ENCODE data around the gene CACHD1.
A peak's percentile ranks its signal among the peaks of the same experiment; 100 is the strongest.

Gene CACHD1

GRCh38 chr1:64685765-64686341 is 215.9 kb downstream of the CACHD1 start:
- DNase-seq (ENCODE audit: low read depth): no peak
- H3K4me3 ChIP-seq (ENCODE audit: low read depth, low read length): no peak overlapping the region
- TF ChIP-seq CTCF (IDR thresholded peaks at IDR 0.05; ENCODE audit: low read depth, low read length) (no peak), MYC (IDR thresholded peaks at IDR 0.05; ENCODE audit: low read depth, low read length) (no peak), POLR2A (IDR thresholded peaks at IDR 0.05; ENCODE audit: extremely low read depth, insufficient read length) (no peak), MAX (IDR thresholded peaks at IDR 0.05; ENCODE audit: low read depth, low read length) (no peak)

GRCh38 chr1:64686828-64687724 is 217.1 kb downstream of the CACHD1 start:
- TF ChIP-seq CTCF (IDR thresholded peaks at IDR 0.05; ENCODE audit: low read depth, low read length): peak; percentile 72
- peak; percentile 10; the same call in 1 of the 2 replicates for TF ChIP-seq MYC (IDR thresholded peaks at IDR 0.05; ENCODE audit: low read depth, low read length)
- TF ChIP-seq MAX (IDR thresholded peaks at IDR 0.05; ENCODE audit: low read depth, low read length): no peak
- TF ChIP-seq POLR2A (IDR thresholded peaks at IDR 0.05; ENCODE audit: extremely low read depth, insufficient read length): no peak
- no peak overlapping the region for H3K4me3 ChIP-seq (ENCODE audit: low read depth, low read length)
- DNase-seq (ENCODE audit: low read depth): peak; percentile 60

GRCh38 chr1:64687725-64688327 is 217.9 kb downstream of the CACHD1 start:
- TF ChIP-seq MYC (IDR thresholded peaks at IDR 0.05; ENCODE audit: low read depth, low read length) (no peak), MAX (IDR thresholded peaks at IDR 0.05; ENCODE audit: low read depth, low read length) (no peak), POLR2A (IDR thresholded peaks at IDR 0.05; ENCODE audit: extremely low read depth, insufficient read length) (no peak), CTCF (IDR thresholded peaks at IDR 0.05; ENCODE audit: low read depth, low read length) (no peak)

GRCh38 chr1:64691626-64692025 is 221.7 kb downstream of the CACHD1 start:
- no peak for TF ChIP-seq CTCF (IDR thresholded peaks at IDR 0.05; ENCODE audit: low read depth, low read length)
- no peak for TF ChIP-seq MAX (IDR thresholded peaks at IDR 0.05; ENCODE audit: low read depth, low read length)
- no peak for DNase-seq (ENCODE audit: low read depth)
- no peak overlapping the region for H3K4me3 ChIP-seq (ENCODE audit: low read depth, low read length)

More at GRCh38 chr1:64687725-64688327, 217.9 kb downstream of the CACHD1 start:
- DNase-seq (ENCODE audit: low read depth): peak; percentile 51
- no peak overlapping the region for H3K4me3 ChIP-seq (ENCODE audit: low read depth, low read length)

- DNase-seq (ENCODE audit: low read depth): no peak
- no peak overlapping the region for H3K4me3 ChIP-seq (ENCODE audit: low read depth, low read length)
- no peak for TF ChIP-seq POLR2A (IDR thresholded peaks at IDR 0.05; ENCODE audit: extremely low read depth, insufficient read length)
- TF ChIP-seq MYC (IDR thresholded peaks at IDR 0.05; ENCODE audit: low read depth, low read length): no peak
- no peak for TF ChIP-seq MAX (IDR thresholded peaks at IDR 0.05; ENCODE audit: low read depth, low read length)
- no peak for TF ChIP-seq CTCF (IDR thresholded peaks at IDR 0.05; ENCODE audit: low read depth, low read length)
Observed at GRCh38 chr1:64692911-64693310, 223.0 kb downstream of the CACHD1 start.

Data from NB4 (cell line).